ENCODE measurements around the gene SEC16B.
A peak's percentile ranks its signal among the peaks of the same experiment; 100 is the strongest.

SEC16B gene

DNA sequence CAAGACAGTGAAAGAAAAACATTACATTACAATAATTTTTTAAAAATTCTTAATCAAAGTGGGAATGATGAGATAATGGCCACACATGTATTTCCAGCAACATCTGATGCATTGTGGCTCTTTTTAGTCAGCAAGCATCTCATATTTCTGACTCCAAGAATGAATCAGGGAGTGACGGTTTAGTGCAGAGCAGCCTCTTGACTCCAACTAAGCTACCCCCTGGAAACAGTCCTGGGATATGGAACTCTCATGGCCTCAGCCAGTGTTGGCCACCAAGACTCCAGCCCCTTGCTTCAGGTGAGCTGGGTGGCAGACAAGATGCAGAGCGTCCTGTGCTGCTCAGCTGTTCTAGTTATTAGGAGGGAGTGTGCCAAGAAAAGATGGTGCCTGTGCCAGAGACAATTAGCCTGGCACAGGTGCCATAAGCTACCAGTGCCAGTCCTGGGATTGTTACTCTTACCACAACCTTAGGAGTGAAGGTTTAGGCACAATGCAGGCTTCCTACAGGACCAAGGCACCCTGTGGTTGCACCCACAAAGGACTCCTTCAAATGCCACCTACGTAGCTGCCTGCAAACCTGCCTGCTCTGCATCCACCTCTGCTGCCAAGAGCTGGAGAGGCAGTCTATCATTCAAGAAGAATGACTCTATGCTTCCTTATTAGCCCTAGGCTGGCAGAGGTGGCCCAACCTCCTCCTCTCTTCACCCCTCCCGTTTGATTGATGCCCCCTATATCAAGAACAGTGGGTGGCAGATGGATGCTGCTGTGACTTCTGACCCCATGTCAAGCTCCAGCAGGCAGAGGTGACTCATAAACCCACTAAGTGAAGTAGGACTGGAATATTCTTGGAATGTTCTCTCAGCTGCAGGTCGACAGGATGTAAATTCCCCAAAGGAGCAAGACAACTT, 6.0 kb upstream of the SEC16B start:
- DNase-seq = peak; percentile 69

DNA sequence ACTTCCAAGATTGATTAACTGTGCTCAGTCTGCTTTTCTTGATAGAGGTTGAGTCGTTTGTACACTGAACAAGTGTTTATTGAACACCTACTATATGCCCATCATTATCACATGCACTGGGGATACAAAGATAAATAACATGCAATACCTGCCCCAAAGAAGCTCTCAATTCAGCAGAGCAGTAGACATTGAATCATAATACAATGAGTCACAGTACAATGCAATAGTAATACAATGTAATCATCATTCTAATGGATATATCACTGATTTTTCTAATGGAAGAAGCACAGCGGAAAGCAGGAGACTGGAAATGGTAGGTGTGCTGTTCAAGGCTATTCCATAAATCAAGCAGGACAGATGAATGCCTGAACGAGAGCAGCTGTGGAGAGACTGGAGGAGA, 3.7 kb upstream of the SEC16B start:
- no peak for DNase-seq

- no peak for DNase-seq
Measured at GRCh38 chr1:177969109-177969508, 749 bp downstream of the SEC16B start.

DNA sequence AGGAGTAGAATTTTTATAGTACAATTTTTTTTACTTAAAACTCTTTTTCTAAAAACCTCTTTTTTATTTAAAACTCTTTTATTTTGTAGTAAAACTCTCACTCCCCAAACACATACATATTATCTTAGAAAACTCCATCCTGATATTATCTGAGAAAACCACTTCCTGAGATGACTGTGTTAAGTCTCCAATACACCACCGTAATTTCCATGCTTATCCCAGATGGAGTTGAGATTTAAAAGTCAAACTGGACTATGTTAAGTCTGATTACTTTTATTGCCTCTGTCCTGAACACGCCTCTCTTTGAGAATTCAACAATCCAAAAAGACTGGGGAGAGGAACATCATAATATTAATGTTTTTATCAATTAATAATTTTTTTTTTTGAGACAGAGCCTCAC, 3.7 kb downstream of the SEC16B start:
- no peak for DNase-seq

- DNase-seq = no peak
Measured at GRCh38 chr1:177965293-177965692, 4.6 kb downstream of the SEC16B start.

- DNase-seq = no peak
Measured at GRCh38 chr1:177964336-177964735, 5.5 kb downstream of the SEC16B start.

DNA sequence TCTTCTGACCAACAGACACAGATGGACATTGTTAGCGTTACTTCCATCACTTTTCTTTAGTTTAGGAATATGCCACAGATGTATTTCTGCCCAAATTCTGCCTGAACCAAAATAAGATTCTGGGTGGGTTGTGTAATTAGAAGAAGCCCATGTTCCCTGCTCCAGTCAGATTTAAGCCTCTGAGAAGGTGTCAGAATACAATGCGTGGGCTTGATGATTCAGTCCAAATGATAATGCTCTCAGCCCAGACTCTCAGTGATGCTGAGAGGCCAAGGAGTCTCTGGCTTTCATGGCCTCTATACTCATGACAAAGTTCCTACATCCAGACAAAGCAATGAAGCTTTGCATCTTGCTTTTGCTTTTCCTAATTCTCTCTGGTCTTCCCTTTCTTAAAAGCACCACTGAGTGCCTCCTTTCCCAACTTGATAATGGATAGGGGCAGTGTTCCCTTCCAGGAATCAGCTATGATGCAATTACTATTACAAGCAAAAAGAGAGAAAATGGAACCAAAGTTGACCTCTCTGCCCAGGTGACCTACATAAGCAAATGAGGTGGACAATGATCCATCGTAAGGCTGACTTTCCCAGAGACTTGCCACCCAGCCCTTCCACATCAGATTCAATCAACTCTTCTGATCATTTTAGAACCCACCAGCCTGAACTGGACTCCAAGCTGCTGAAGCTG, 8.8 kb downstream of the SEC16B start:
- no peak for DNase-seq

- DNase-seq = peak; percentile 68
Measured at GRCh38 chr1:177959811-177960515, 9.9 kb downstream of the SEC16B start.

- DNase-seq = no peak
Measured at GRCh38 chr1:177958092-177958491, 11.8 kb downstream of the SEC16B start.

DNA sequence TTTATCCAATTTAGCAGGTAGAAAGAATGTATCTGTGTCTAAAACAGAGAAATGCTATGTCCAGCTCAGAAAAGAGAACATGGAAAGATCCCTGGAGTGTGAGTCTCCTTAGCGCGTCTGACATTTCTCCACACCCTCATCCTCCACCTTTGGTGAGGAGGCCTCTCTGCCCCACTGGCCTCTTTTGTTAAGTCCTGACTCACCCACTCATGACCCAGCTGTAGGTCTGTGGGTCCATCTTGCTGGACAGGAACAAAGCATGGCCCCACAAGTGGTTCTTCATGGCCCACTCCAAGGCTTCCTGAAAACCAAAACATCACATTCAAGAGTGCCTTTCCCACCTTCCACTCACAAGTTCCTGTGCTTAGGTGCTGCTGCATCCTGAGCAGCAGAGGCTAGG, 15.8 kb downstream of the SEC16B start:
- DNase-seq = no peak

- no peak for DNase-seq
Measured at GRCh38 chr1:177953549-177953948, 16.3 kb downstream of the SEC16B start.

DNA sequence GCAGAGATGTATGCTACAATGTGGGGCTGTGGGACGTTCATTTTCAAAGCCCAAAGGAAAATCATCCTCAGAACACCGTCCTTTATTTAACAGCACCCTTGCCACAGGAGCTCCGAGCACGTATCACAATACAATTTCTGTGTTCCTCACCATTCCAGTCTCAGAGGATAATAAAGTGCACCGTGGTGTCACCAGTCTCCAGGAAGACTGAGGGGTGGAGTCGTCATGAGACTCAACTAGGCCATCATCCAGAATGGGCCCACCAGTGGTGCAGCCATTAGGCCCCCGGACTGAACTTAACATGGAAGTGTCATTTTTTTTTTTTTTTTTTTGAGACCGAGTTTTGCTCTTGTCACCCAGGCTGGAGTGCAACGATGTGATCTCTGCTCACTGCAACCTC, 17.2 kb downstream of the SEC16B start:
- no peak for DNase-seq

- no peak for DNase-seq
Measured at GRCh38 chr1:177952249-177952648, 17.6 kb downstream of the SEC16B start.

GRCh38 chr1:177950506-177950905, 19.4 kb downstream of the SEC16B start:
- DNase-seq = no peak

DNA sequence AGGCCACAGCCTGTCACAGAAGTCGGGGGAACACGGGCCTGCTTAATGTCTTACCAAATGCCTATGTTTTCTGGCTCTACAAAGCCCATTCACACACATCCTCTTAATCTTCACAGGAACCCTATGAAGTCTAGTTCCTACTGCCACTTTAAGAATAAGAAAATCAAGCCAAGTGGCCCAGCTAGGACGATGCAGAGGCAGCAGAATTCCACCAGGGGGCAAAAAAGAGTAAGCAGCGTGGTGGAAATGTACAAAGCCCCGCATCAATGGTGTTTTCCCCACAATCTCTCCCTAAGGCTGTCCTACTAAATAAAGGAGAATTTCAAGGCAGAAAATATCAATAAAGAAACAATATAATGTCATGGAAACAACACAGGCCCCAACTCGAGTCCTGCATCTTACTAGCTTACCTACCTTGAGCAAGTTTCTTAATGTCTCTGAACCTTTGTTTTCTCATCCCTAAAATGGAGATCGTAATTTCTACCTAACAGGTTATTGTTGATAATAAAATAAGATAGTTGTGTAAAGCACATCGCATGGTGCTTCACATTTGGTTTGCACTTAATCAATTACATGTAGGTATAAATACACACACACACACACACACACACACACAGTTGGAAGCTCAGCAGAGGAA, 21.4 kb downstream of the SEC16B start:
- peak; percentile 67 for DNase-seq

DNA sequence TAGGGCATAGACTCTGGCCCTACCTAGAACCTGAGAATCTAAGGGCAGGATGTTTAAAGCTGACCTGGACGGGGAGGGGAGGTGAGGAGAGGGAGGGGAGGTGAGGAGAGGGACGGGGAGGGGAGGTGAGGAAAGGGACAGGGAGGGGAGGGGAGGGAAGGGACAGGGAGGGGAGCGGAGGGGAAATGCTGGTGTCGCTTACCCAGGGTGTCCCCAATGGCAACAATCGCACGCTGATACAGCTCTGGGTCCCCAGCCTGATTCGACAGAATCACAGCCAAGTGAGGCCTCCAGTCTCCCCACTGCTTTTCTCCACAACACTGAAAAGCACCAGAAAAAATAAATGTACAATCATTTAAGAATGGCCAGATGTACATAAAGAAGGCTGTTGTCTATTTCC, 22.2 kb downstream of the SEC16B start:
- DNase-seq = no peak

- DNase-seq = peak; percentile 33
Measured at GRCh38 chr1:177945943-177946650, 23.8 kb downstream of the SEC16B start.

DNA sequence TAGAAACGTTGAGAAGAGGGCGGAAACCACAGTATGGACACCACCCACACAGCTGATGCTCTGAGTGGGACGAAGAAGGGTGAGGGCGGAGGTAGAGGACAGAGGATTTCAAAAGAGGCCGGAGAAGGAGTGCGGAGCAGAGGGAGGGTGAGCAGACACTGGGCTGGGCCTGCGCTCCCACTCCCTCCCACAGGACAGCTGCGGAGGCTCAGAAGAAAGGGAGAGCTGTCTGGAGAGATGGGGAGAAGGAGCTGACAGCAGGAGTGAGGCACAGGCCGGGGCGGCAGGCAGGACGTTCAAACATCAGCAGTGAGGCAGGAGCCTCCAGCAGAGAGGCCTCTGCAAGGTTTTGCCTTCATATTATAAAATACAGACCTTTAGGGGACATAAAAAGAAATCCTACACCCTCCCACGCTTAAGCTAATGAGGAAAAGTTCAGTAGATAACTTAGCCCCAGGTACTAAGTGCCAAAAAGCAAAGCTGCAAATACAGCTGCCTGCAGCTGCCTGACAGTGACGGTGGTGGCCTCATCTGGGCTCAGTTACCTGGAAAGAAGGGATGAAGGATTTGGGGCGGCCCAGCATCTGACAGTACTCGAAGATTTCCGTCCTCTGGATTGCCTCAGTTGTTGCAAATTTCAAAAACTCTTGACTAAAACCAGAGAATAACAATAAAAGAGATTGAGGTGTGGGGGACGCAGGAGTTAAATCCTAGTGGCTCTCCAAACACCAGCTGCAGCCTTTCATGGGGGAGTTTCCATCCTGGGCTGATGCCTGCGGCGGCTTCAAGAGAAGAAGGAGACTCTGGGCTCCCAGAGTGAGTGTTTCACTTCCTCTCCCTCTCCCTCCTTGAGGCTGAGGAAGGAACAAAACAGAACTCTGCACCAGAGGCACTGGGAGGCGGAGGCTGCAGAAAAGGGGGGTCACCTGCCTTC, 25.6 kb downstream of the SEC16B start:
- no peak for DNase-seq

- DNase-seq = no peak
Measured at GRCh38 chr1:177941976-177942375, 27.9 kb downstream of the SEC16B start.

DNA sequence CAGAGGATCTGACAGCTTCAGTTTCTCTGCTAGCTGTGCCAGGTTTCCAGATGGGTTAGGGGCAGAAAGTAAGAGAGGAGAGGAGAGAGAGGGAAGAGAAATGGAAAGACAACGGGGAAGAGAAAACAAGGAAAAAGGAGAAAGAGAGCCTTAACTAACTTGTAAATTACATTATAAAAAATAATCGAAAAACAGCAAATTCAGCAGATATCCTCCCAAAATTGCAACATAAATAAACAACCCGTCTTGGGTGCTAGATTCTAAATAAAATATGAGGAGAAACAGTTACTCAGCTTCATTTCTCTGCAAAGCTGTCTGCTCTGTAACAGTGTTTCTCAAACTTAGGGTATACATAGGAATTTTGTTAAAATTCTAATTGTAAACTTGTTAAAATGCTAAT, 29.2 kb downstream of the SEC16B start:
- no peak for DNase-seq

- no peak for DNase-seq
Measured at GRCh38 chr1:177937931-177938330, 31.9 kb downstream of the SEC16B start.

Data from NCI-H446 treated with DMSO at 0.1 percent for 48 hours (cell line).